GM23338 (cell line): ENCODE data around the gene WNT5B. TPM values are rescaled to one million over a fixed set of nuclear protein-coding genes. Genes with fewer than 3 reads are reported as not detected.

Experiments used
- ATAC-seq: fragments of 200-7000 bp; cut with Tn5 transposase; 3 replicates; pipeline ENCODE4 v1.9.1; 2020
- DNase-seq: peaks from one replicate; pipeline ENCODE4 v3.0.0-alpha.2; 2015; ENCODE audit warnings: low spot score
- H2AFZ ChIP-seq: fragments of 200-600 bp; sonication (generic); 2 replicates; pipeline ENCODE4 v1.8.0; 2016; ENCODE audit warnings: antibody characterized with exemption, mild to moderate bottlenecking, moderate library complexity
- H3F3A ChIP-seq: fragments of 200-600 bp; sonication (generic); replicated peaks from 2 replicates; pipeline ENCODE4 v1.8.0; 2017; ENCODE audit warnings: antibody characterized with exemption, mixed run types, low read depth
- H3K27ac ChIP-seq: fragments of 200-600 bp; sonication (generic); 2 replicates; pipeline ENCODE4 v1.6.1; 2016; ENCODE audit warnings: low read depth
- H3K27me3 ChIP-seq: fragments of 200-600 bp; sonication (generic); 2 replicates; pipeline ENCODE4 v1.8.0; 2016; ENCODE audit warnings: mild to moderate bottlenecking, mixed run types, moderate library complexity; ENCODE audit not compliant: insufficient read depth
- H3K36me3 ChIP-seq: fragments of 200-600 bp; sonication (generic); 2 replicates; pipeline ENCODE4 v1.8.0; 2016; ENCODE audit warnings: mild to moderate bottlenecking; ENCODE audit not compliant: insufficient read depth
- H3K4me1 ChIP-seq: fragments of 200-600 bp; sonication (generic); 2 replicates; pipeline ENCODE4 v1.8.0; 2016; ENCODE audit warnings: mild to moderate bottlenecking, moderate library complexity; ENCODE audit not compliant: insufficient read depth
- H3K4me2 ChIP-seq: fragments of 200-600 bp; sonication (generic); 2 replicates; pipeline ENCODE4 v1.7.1; 2017; ENCODE audit warnings: mixed run types
- H3K4me3 ChIP-seq: fragments of 200-600 bp; sonication (generic); 2 replicates; pipeline ENCODE4 v1.6.1; 2016; ENCODE audit warnings: mixed run types
- H3K79me2 ChIP-seq: fragments of 200-600 bp; sonication (generic); replicated peaks from 2 replicates; pipeline ENCODE4 v1.8.0; 2017; ENCODE audit warnings: mild to moderate bottlenecking; ENCODE audit not compliant: insufficient read depth
- H3K9me2 ChIP-seq: fragments of 200-600 bp; sonication (generic); 2 replicates; pipeline ENCODE4 v1.8.0; 2017; ENCODE audit not compliant: insufficient read depth
- H4K20me1 ChIP-seq: fragments of 200-600 bp; sonication (generic); replicated peaks from 2 replicates; pipeline ENCODE4 v1.8.0; 2017; ENCODE audit warnings: mild to moderate bottlenecking; ENCODE audit not compliant: insufficient read depth
- H3K27ac Mint-ChIP-seq: 2 replicates; pipeline ENCODE4 v1.8.0; 2020; ENCODE audit warnings: inconsistent platforms, mild to moderate bottlenecking, moderate library complexity, mixed read lengths
- H3K27me3 Mint-ChIP-seq: 3 replicates; pipeline ENCODE4 v1.8.0; 2022; ENCODE audit warnings: low read depth, mild to moderate bottlenecking, moderate library complexity, mixed read lengths, inconsistent platforms; ENCODE audit not compliant: insufficient read depth, poor library complexity
- H3K36me3 Mint-ChIP-seq: 3 replicates; pipeline ENCODE4 v1.8.0; 2021; ENCODE audit warnings: low read depth, mild to moderate bottlenecking, inconsistent platforms, moderate library complexity, mixed read lengths
- H3K4me1 Mint-ChIP-seq: 3 replicates; pipeline ENCODE4 v1.8.0; 2020; ENCODE audit warnings: mild to moderate bottlenecking, inconsistent platforms, mixed read lengths
- H3K4me3 Mint-ChIP-seq: 3 replicates; pipeline ENCODE4 v1.8.0; 2021; ENCODE audit warnings: moderate library complexity, mild to moderate bottlenecking, inconsistent platforms, mixed read lengths
- H3K9me3 Mint-ChIP-seq: 3 replicates; pipeline ENCODE4 v1.8.0; 2020; ENCODE audit warnings: moderate library complexity, mild to moderate bottlenecking, inconsistent platforms, mixed read lengths
- EZH2 ChIP-seq: fragments of 200-600 bp; sonication (generic); IDR thresholded peaks from one replicate; pipeline ENCODE4 v1.8.0; 2017; ENCODE audit warnings: antibody characterized with exemption, mild to moderate bottlenecking, low read depth; ENCODE audit not compliant: unreplicated experiment
- EZH2phosphoT487 ChIP-seq: fragments of 200-600 bp; sonication (generic); IDR thresholded peaks from one replicate; pipeline ENCODE4 v1.8.1; 2018; ENCODE audit warnings: antibody characterized with exemption; ENCODE audit not compliant: unreplicated experiment
- NANOG ChIP-seq: IDR thresholded peaks from 2 replicates; pipeline ENCODE4 v1.6.1; 2016; ENCODE audit warnings: antibody characterized with exemption, borderline replicate concordance
- POLR2AphosphoS5 ChIP-seq: IDR thresholded peaks from 2 replicates; pipeline ENCODE4 v1.6.1; 2016; ENCODE audit warnings: antibody characterized with exemption, low read depth
- REST ChIP-seq: IDR thresholded peaks from one replicate; pipeline ENCODE4 v1.6.1; 2018; ENCODE audit warnings: antibody characterized with exemption; ENCODE audit not compliant: unreplicated experiment
- STAT1 ChIP-seq: IDR thresholded peaks from one replicate; pipeline ENCODE4 v1.6.1; 2016; ENCODE audit warnings: antibody characterized with exemption; ENCODE audit not compliant: unreplicated experiment
- ZNF331 ChIP-seq: fragments of 250-450 bp; sonication (Bioruptor Pico); IDR thresholded peaks from 2 replicates; pipeline ENCODE4 v1.5.0; 2020; ENCODE audit warnings: low read depth, mild to moderate bottlenecking, moderate library complexity
- ZNF462 ChIP-seq: fragments of 250-450 bp; sonication (Bioruptor Pico); IDR thresholded peaks from 2 replicates; pipeline ENCODE4 v1.5.0; 2020; ENCODE audit warnings: mild to moderate bottlenecking, moderate library complexity
- polyA plus RNA-seq: library from polyadenylated mRNA; unstranded; fragments of >200 nt; fragmentation: Nextera tagmentation; extraction: Ambion mirVana; gene quantifications from 2 replicates; pipeline ENCODE4 v1.2.1, GENCODE V29; 2016
- total RNA-seq: library from RNA; depleted of rRNA; stranded (reverse); fragments of >200 nt; shearing (Covaris generic); gene quantifications from 2 replicates; pipeline ENCODE4 v1.2.3, GENCODE V29; 2014
- TF ChIP-seq, protein P1 (sequence below): IDR thresholded peaks from 2 replicates; pipeline ENCODE4 v1.6.1; 2016; ENCODE audit warnings: antibody characterized with exemption

Gene WNT5B
- total and polyA plus RNA-seq, 2 experiments from 2014 or later = 1.4 to 2.7 TPM

GRCh38 chr12:1657688-1658087, 28.7 kb downstream of the WNT5B start:
- H3K4me3 ChIP-seq = no peak overlapping the region
- no peaks in the 10 kb centered on the region for H3K9me2 ChIP-seq
- H2AFZ ChIP-seq = no peak overlapping the region
- H3K36me3 ChIP-seq = no peaks in the 10 kb centered on the region
- TF ChIP-seq ZNF331 (CRISPR knock-in tag) = no peak
- H3F3A ChIP-seq = 0 out of 2 replicates have a peak, but pooled peaks cover 3% of the 10 kb centered on the region
- Mint-ChIP-seq H3K36me3 (no peaks in the 10 kb centered on the region), H3K4me3 (no peak overlapping the region), H3K9me3 (peaks cover 5% of the 10 kb centered on the region; the same call in 2 of the 3 replicates), H3K27ac (no peak overlapping the region), H3K4me1 (peaks cover 8% of the 10 kb centered on the region; the same call in 2 of the 3 replicates), H3K27me3 (peaks cover 26% of the 10 kb centered on the region)
- DNase-seq = no peak
- H3K4me2 ChIP-seq = no peak overlapping the region
- peaks cover 25% of the 10 kb centered on the region for H3K27me3 ChIP-seq
- no peaks in the 10 kb centered on the region; the same call in 1 of the 2 replicates for H4K20me1 ChIP-seq
- no peak for ATAC-seq
- no peaks in the 10 kb centered on the region for H3K79me2 ChIP-seq
- H3K27ac ChIP-seq = no peak overlapping the region
- peaks cover 7% of the 10 kb centered on the region; the same call in 1 of the 2 replicates for H3K4me1 ChIP-seq

DNA sequence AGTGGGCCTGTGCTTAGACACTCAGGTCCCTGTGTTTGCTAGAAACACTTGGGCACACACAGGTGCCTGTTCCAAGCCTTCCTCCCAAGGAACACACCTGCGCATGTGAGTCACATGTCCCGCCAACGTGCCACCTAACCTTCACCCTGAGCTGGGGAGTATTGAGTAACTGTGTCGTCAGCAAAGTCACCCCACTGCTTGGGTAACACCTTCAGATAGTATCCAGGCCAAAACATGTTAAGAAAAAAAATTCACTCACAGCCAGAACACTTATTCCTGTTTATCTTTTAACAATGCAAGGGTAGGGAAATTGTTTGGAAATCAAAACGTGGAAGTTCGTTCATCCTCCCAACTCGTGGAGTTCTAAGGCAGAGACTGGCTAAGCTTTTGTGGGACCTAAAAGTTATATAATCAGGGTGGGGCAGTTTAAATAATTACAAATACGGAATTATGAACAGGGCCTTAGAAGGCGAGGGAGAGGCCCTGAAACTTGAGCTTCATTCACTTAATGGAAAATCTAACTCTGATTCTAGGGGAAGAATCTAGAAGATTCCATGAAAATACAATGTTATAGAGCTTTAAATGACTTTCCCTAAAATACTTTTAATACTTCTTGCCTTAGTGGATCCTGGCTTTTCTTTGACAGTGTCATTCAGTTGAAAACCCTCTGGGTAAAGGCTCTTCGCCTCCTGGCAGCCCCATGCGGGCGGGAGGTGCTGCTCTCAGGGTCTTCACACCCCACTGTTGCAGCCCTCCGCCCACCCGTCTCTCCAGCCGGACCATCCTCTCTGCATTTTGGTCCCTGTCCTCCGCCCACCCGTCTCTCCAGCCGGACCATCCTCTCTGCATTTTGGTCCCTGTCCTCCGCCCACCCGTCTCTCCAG, 31.5 kb downstream of the WNT5B start:
- Mint-ChIP-seq H3K36me3 (no peaks in the 10 kb centered on the region), H3K4me3 (peak overlapping the region; percentile 60), H3K27ac (no peak overlapping the region), H3K9me3 (peaks cover 8% of the 10 kb centered on the region; the same call in 2 of the 3 replicates), H3K27me3 (peaks cover 40% of the 10 kb centered on the region), H3K4me1 (peaks cover 10% of the 10 kb centered on the region)
- H3K36me3 ChIP-seq = no peaks in the 10 kb centered on the region
- H3K27me3 ChIP-seq = peaks cover 41% of the 10 kb centered on the region
- DNase-seq = no peak
- H2AFZ ChIP-seq = no peak overlapping the region
- H3K4me3 ChIP-seq = peak overlapping the region; percentile 46; the same call in 1 of the 2 replicates
- H3K79me2 ChIP-seq = no peaks in the 10 kb centered on the region
- no peak overlapping the region for H3K27ac ChIP-seq
- peak overlapping the region; percentile 68 for H3K4me2 ChIP-seq
- peaks cover 7% of the 10 kb centered on the region; the same call in 1 of the 2 replicates for H3K4me1 ChIP-seq
- H3F3A ChIP-seq = peaks cover 10% of the 10 kb centered on the region
- no peaks in the 10 kb centered on the region; the same call in 1 of the 2 replicates for H4K20me1 ChIP-seq
- H3K9me2 ChIP-seq = no peaks in the 10 kb centered on the region
- ATAC-seq = no peak
- TF ChIP-seq ZNF331 (CRISPR knock-in tag) (no peak), ZNF462 (no peak), NANOG (no peak), STAT1 (no peak), EZH2 (no peak), POLR2AphosphoS5 (no peak), EZH2phosphoT487 (no peak), REST (no peak)
- TF ChIP-seq, protein P1, sequence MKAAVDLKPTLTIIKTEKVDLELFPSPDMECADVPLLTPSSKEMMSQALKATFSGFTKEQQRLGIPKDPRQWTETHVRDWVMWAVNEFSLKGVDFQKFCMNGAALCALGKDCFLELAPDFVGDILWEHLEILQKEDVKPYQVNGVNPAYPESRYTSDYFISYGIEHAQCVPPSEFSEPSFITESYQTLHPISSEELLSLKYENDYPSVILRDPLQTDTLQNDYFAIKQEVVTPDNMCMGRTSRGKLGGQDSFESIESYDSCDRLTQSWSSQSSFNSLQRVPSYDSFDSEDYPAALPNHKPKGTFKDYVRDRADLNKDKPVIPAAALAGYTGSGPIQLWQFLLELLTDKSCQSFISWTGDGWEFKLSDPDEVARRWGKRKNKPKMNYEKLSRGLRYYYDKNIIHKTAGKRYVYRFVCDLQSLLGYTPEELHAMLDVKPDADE = no peak
